HL-60/S4 (cell line): ENCODE measurements around the gene OR52B2.

Experiments used
- in situ Hi-C: fragments of 300-500 bp; cut with MboI; formaldehyde crosslinking; loops from 2 replicates; pipeline ENCODE4 v1.14.3; 2022; ENCODE audit warnings: low sequenced_read_pairs

OR52B2 gene

DNA sequence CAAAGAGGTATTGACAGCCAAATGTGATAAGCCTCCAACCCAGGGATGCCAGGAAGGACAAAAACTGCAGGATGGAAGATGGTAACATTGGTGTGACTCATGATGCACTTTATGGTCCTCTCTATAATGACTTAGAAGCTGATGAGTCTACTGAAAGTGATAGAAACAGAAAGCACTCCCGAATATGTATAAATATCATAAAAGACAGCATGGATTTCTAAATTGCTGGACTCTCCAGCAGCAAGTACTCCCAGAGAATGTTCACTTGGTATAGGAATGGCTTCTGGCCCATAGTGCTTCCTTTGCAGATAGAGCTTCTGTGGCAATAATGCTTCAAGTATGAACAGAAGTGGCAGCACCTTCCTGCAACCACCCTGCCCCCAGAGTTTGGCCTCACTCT lies at the start of gene OR52B2:
Gene OR52B2 (minus strand): TSS at position 101 of the 400 bp plus-strand sequence. CDS start 0 bp downstream, at position 101.
- in situ Hi-C loops, result no loop called here

DNA sequence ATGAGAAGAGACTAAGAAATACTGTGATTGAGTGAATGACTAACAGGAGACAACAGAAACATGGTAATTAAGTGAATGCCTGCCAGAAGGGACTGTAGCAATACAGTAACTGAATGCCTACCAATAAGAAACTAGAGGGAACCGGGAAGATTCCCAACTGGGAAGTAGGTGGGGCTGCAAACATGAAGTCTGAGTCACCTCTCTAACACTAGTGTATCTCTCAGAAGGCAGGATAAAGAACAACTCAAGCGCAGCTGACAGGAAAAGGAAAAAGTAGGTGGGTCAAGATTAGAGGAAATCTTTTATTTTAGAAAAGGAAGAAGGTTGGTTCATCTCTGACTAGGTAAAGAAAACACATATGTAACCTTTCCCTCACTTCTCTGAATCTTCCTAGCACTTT lies 49.2 kb upstream of the OR52B2 start:
- in situ Hi-C loops, result no loop called here

DNA sequence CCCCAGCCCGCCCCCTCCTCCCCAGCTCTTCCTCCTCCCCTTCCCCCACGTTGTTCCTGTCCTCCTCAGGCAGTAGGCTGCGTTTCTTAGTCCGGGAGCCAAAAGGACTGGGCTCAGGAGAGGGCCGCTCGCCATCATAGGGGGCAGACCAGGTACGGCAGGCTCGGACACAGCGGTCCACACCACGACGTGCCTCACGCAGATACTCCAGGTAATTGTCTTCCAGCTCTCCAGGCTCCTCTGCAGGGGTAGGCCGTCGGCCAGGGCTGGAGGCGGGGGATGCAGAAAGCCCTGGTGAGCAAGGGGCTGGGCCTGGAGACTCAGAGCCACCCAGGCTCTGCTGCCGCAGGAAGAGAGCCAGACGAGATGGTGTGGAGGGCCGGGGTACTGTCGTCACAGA lies 47.6 kb upstream of the OR52B2 start:
- in situ Hi-C loops, result no loop called here

DNA sequence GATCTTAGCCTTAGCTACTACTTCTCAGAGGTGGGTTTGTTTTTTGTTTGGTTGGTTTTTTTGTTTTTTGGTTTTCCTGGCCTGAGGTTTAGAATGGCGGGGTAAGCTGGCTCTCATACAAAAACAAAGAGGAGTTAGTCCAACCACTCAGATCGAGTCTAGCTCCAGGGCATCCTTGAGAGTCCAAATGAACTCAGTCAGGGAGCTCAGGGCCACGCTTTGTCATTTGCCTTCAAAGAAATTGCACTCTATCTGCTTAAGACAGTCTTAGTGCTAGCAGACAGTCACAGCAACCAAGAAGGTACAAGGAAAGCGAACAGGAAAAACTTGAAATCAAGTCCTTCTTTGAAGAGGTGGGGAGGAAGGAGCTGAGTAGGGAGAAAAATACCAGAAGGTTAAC lies 46.4 kb upstream of the OR52B2 start:
- in situ Hi-C loops, result no loop called here

DNA sequence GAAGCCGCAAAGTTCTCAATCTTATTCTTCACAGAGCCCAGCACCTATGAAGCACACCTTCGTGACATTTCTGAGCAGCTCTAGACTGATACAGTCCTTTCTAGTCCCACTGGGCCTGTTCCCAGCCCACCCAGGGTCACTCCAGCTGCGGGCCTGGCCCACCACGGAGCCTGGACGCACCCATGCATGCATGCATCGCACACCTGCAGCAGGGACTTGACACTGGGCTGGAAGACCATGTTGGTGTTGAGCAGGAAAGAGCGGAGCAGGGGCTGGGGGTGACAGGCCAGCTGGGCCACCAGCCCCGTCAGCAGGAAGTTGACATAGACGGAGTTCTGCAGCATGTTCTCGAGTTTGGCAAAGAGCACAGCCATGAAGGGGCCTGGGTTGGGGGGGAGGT lies 44.4 kb upstream of the OR52B2 start:
- in situ Hi-C loops, result no loop called here

DNA sequence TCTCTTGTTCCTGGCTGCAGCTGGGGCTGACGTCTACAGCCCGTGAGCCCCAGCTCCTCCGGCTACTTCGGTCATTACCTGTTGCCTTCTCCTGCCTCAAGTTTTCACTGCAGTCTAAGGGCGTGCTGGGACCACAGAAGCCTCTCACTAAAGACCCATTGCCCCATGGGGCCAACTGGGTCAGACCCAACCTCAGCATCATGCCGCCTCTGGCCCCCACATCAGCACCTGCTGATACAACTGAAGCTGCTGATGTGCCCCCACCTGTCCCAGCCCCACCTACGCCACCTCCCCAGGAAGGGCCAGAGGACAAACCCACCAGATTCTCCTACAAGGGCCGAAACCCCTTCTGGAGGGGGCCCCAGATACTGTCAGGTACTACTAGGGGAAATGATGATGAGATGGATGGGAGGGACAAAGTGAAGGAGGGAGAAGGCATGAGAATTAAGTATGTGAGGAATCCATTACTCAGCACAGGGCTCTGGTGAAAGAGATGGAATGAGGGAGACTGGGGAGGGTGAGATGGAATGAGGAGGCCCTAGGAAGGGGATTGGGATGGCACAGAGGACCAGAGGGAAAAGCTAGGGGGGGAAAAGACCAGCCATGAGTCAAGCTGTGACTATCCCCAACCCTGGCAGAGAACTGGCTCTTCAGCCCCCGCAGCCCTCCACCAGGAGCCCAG lies 40.3 kb upstream of the OR52B2 start:
- in situ Hi-C loops, result no loop called here

DNA sequence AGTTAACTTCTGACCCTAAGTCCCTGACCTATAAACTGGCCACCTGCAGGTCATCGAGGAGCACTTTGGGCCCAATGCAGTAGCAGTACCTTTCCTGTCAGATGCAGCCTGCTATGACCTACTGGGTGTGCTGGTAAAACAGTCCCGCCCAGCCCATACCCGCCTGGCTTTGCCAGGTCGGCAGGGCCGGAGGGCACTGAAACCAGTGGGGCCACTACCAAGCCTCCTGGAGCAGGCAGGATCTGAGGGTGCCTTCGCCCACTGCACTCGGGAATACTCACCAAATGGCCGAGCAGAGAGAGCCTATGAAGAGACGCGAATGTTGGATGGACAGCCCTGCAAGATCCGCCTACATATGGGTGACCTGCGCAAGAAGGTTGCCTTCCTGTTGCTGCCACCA lies 39.7 kb upstream of the OR52B2 start:
- in situ Hi-C loops, result no loop called here

DNA sequence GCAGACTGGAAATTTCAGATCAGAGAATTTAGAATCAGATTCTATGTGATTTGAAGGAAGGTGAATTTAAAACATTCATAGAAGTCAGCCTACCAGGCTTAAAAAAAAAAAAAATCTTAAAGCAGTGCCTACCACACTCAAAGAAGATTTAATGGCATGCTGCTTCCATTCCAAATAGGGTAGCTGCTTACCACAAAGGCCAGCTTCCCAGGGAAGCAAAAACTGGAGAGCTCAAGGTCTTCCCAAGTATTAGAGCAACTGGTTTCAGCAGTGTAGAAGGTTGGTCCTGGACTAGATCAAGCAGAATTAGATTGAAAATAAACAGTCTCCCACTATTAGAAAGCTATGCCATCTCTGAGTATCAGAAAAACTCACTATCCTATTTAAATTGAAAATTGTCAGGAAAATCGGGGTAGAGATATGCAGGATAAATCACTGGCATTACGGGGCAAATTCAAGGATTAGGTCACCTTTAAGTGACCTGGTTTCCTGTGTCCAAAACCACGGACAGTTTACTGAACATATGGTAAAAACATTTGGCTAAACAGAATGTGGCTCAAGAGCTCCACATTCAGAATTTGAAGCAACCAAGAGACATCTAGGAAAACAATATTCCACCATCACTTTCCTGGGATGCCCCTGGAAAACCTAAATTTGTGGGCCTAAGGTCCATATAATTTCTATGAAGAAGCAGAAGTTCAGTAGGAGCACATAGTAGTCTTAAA lies 36.5 kb upstream of the OR52B2 start:
- in situ Hi-C loops, result no loop called here

DNA sequence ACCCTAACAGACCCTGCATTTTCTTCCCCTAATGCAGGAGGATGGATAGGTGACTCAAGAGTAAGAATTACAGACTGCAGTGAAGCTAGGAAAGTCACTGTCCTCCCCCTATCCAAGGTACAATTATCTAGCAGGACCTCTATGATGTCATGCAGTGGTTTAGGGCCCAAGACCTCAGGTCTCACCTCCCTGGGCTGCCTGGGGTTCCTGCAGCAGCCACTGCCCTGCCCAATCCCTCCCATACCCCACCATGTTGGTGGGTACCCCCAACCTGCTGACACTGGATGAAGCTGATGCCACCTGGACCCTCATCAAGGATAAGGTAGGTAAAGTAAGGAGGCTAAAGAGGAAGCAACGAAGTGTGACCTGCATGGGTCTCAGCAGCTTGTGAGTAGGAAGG lies 35.2 kb upstream of the OR52B2 start, which contains the start of gene C11orf42:
Gene C11orf42 (plus strand): TSS at position 192 of the 400 bp plus-strand sequence. CDS start 59 bp downstream, at position 251.
- in situ Hi-C loops, result no loop called here

DNA sequence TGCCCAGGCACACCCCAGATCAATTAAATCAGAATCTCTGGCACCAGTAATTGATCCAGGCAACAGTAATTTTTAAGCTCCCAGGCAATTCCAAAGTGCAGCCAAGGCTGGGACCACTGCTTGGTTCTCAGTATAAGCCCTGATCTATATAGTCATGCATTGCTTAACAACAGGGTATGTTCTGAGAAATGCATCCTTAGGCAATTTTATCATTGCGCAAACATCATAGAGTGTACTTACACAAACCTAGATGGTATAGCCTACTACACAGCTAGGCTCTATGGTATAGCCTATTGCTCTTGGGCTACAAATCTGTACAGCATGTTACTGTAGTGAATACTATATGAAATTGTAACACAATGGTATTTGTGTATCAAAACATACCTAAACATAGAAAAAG lies 34.6 kb upstream of the OR52B2 start:
- in situ Hi-C loops, result no loop called here

DNA sequence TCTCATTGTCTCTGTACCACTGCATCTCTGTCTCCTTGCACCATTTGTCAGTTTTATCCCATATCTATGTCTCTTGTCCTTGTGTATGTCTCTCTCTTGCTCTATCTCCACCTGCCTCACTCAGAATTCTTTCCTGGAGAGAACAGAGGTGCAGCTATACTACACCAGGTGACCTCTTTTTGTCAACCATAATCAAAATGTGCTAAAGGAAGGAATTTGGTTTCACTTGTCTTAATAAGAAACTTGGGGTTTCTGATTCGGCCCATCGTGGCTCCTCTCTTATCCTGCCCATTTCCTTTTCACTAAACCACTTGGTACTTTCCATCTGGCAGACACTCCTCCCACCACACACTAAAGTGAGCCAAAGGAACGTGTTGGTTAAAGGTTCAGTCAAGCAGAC lies 33.2 kb upstream of the OR52B2 start:
- in situ Hi-C loops, result no loop called here

DNA sequence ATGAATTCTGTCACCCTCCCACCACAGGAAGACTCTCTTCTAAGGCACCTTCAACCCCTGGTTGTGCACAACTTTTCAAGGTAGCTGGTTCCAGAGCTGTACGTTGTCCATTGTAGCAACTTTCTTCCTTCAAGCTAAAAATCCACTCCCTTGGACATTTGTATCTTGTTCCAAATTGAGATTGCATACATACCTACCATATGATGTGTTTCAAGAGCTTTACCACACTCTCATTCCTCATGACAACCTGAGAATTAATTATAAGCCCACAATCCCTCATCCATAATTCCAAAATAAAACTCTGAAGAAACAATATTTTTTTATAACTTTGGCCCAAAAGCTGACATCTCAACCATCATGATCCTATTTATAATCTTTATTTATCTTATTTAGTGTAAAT lies 31.9 kb upstream of the OR52B2 start:
- in situ Hi-C loops, result no loop called here

DNA sequence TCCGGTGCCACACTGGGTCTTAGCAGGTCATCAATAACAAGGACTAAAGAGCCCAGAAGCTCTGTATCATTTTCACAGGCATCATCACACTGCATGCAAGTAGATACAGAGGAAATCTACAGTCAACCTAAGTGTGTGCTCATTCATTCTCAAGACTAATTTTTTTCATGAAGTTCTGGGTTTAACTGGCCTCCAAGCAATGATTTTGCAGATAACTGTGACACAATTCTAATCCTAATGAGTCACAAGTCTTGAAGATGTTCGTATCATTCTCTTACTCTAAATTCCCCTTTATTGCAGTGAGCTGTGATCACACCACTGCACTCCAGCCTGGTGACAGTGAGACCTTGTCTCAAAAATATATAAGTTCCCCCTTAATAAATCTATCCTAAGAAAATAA lies 31.4 kb upstream of the OR52B2 start:
- in situ Hi-C loops, result no loop called here

DNA sequence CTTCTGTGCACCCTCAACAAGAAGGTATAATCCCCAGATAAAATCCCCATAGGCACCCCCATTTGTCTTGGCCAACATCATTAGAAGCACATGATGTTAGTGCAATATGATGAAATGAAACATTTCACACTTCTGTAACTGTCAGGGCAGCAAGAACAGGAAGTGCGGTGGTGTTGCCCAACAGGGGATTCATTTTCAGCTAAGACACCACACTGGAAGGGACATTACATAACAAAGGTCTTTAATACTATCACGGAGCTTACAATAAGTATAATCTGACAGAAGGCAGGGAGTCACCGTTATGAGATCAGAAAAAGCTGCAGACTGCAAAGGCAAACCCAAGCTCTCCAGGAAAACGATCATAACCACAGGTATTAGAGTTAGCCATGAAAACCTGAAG lies 30.8 kb upstream of the OR52B2 start:
- in situ Hi-C loops, result no loop called here

DNA sequence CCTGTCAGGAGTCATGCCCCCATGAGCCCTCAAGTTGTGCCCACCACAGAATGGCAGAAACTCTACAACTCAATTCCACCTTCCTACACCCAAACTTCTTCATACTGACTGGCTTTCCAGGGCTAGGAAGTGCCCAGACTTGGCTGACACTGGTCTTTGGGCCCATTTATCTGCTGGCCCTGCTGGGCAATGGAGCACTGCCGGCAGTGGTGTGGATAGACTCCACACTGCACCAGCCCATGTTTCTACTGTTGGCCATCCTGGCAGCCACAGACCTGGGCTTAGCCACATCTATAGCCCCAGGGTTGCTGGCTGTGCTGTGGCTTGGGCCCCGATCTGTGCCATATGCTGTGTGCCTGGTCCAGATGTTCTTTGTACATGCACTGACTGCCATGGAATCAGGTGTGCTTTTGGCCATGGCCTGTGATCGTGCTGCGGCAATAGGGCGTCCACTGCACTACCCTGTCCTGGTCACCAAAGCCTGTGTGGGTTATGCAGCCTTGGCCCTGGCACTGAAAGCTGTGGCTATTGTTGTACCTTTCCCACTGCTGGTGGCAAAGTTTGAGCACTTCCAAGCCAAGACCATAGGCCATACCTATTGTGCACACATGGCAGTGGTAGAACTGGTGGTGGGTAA lies 29.2 kb upstream of the OR52B2 start, which contains the start of gene OR52W1:
Gene OR52W1 (plus strand): TSS at position 51 of the 637 bp plus-strand sequence. CDS start 0 bp downstream, at position 51.
- in situ Hi-C loops, result no loop called here

DNA sequence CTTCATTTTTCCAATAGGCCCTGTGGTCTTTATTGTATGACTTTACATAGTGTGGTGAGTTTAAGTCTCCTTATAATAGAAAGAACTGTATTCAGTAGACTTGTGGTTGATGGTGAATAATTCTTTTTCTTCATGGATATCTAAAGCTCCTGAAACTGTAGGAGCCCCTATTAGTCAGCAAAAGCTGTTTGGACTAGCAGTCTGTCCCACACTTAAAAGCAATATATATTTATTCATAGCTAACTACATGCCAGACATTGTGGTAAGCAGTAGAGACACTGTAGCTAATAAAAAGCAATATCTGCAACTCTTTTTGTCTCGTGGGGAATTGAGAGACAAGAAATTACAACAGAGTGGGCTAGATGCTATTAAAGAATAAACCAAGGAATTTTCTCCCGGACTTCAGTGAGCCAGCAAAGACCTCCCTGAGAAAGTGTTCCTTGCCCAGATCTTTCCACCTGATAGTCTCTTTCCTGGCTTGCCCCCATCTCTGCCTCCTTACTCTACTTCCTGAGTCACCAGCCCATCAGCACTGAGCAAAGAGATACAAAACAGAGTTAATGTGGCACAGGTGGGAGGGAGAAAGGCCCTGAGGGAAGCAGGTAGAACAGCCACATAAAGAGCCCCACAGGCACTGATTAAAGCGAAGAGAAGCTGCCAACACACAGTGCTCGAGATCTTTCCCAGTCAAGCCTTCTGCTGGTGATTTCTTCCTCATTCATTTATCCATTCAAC lies 27.5 kb upstream of the OR52B2 start:
- in situ Hi-C loops, result no loop called here

DNA sequence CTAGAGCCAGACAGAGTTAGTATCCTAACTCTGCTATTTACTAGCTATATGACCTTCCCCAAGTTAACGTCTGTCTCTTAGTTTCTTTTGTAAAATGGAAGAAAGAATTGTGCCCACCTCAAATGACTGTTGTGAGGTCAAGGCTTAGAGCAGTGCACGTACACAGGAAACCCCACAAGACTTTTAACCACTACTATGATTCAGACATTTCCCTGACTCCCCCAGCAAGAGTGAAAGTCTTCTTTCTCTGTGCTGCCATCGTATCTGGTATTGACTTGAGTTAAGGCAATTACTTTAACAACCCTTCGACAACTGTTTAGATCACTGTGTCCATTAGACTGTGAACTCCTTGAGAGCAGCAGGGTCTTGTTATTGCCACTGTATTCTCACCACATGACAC lies 26.3 kb upstream of the OR52B2 start:
- in situ Hi-C loops, result no loop called here

DNA sequence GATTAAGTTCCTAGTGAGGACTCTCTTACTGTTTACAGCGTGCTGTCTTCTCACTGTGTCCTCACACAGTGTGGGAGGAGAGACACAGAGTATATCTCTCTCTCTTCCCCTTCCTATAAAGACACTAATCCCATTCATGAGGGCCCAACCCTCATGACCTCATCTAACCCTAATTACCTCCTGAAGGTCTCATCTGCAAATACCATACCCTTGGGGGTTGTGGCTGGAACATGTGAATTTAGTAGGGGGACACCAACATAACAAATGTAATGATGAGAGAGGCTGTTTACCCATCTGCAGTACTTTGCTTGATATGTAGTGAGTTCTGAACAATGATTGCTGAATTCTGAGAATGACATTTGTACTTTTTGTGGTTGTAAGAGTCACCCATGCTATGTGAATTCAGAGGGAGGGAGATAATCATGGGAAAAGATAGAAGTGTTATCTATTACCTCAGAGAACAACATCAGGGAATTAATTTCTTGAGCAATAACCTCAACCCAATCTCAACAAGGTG lies 24.0 kb upstream of the OR52B2 start:
- in situ Hi-C loops, result no loop called here

DNA sequence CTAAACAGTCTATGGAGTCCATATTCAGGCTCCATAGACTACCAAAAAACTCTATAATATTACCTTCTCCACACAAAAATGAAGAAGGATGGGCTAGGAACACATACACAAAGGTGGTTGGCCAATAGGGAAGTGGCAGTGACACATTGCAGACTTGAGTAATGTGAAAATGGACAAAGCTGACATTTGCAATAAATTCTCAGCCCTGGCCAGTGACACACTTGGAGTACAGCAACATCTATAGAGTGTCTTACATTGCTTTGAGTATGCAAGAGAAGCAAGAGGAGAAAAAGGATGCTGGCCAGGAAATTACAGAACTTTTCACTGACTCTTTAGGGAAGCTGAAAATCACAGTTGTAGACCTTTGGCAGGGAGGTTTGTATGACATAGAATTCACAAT lies 21.6 kb upstream of the OR52B2 start:
- in situ Hi-C loops, result no loop called here

DNA sequence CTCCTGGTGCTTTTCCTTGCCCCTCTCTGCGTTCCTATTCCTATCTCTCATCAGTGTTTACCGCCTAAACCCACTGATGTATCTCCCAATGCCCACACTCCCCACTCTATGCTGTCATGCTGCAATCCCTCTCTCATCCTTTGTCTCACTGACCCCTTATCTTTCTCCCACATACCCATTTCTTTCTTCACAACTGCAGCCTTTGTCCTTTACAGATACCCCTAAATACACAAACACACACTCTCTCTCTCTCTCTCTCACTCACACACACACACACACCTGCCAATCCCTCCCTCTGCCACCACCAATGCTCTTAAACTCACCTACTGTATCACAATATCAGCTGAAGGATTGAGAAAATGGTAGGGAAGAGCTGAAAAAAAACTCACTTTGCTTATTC lies 5.3 kb upstream of the OR52B2 start:
- in situ Hi-C loops, result no loop called here
